WERI-Rb-1 (cell line): ENCODE measurements around the gene INPPL1.

Source experiments
- DNase-seq: peaks from one replicate; pipeline ENCODE4 v3.0.0-alpha.2; 2020
- H3K27ac ChIP-seq: fragments of 250-450 bp; sonication (Bioruptor Pico); 2 replicates; pipeline ENCODE4 v1.5.1; 2020; ENCODE audit warnings: mild to moderate bottlenecking, moderate library complexity
- H3K27me3 ChIP-seq: fragments of 250-450 bp; sonication (Bioruptor Pico); 2 replicates; pipeline ENCODE4 v1.5.1; 2021; ENCODE audit warnings: mild to moderate bottlenecking, low read depth, moderate library complexity; ENCODE audit not compliant: insufficient read depth, severe bottlenecking
- H3K36me3 ChIP-seq: fragments of 250-450 bp; sonication (Bioruptor Pico); 2 replicates; pipeline ENCODE4 v1.5.1; 2020; ENCODE audit warnings: mild to moderate bottlenecking, moderate library complexity
- H3K4me3 ChIP-seq: 2 replicates; pipeline ENCODE4 v1.5.1; 2011; ENCODE audit warnings: low read depth, mild to moderate bottlenecking, control low read depth, low read length
- H3K9me3 ChIP-seq: fragments of 250-450 bp; sonication (Bioruptor Pico); 2 replicates; pipeline ENCODE4 v1.5.1; 2021; ENCODE audit warnings: mild to moderate bottlenecking, moderate library complexity; ENCODE audit not compliant: severe bottlenecking
- CTCF ChIP-seq: IDR thresholded peaks from 2 replicates; pipeline ENCODE4 v1.5.1; 2011; ENCODE audit warnings: low read depth, mild to moderate bottlenecking, control low read depth, inconsistent platforms, low read length

INPPL1 gene

GRCh38 chr11:72250661-72251464, 26.3 kb downstream of the INPPL1 start:
- no peak overlapping the region for H3K4me3 ChIP-seq
- H3K27me3 ChIP-seq: no peaks in the 10 kb centered on the region
- TF ChIP-seq CTCF: no peak

GRCh38 chr11:72251614-72252013, 27.0 kb downstream of the INPPL1 start:
- no peaks in the 10 kb centered on the region for H3K9me3 ChIP-seq
- no peak for DNase-seq
- no peaks in the 10 kb centered on the region for H3K36me3 ChIP-seq
- no peak for TF ChIP-seq CTCF
- H3K27ac ChIP-seq: no peak overlapping the region
- H3K4me3 ChIP-seq: no peak overlapping the region
- no peaks in the 10 kb centered on the region for H3K27me3 ChIP-seq

More at GRCh38 chr11:72250661-72251464, 26.3 kb downstream of the INPPL1 start:
- Histone ChIP-seq H3K9me3 (no peaks in the 10 kb centered on the region), H3K27ac (no peak overlapping the region), H3K36me3 (no peaks in the 10 kb centered on the region)
- no peak for DNase-seq

- no peak for TF ChIP-seq CTCF
- H3K36me3 ChIP-seq: no peaks in the 10 kb centered on the region
- H3K27me3 ChIP-seq: no peaks in the 10 kb centered on the region
- no peak overlapping the region for H3K4me3 ChIP-seq
- DNase-seq: no peak
- H3K27ac ChIP-seq: no peak overlapping the region
- no peaks in the 10 kb centered on the region for H3K9me3 ChIP-seq
Observed at GRCh38 chr11:72253392-72253791, 28.8 kb downstream of the INPPL1 start.

- no peak for TF ChIP-seq CTCF
- DNase-seq: no peak
- Histone ChIP-seq H3K9me3 (no peaks in the 10 kb centered on the region), H3K4me3 (no peak overlapping the region), H3K27me3 (no peaks in the 10 kb centered on the region), H3K36me3 (no peaks in the 10 kb centered on the region), H3K27ac (no peak overlapping the region)
Observed at GRCh38 chr11:72254299-72254993, 29.9 kb downstream of the INPPL1 start.

- no peaks in the 10 kb centered on the region for H3K36me3 ChIP-seq
Observed at GRCh38 chr11:72257570-72257969, 33.0 kb downstream of the INPPL1 start.

More at GRCh38 chr11:72257570-72257969, 33.0 kb downstream of the INPPL1 start:
- Histone ChIP-seq H3K4me3 (no peak overlapping the region), H3K27me3 (no peaks in the 10 kb centered on the region), H3K27ac (no peak overlapping the region), H3K9me3 (no peaks in the 10 kb centered on the region)
- no peak for TF ChIP-seq CTCF
- no peak for DNase-seq
